Stimulated activated naive CD8-positive, alpha-beta T cell treated with anti-CD3 and anti-CD28 coated beads, Interleukin-15, Interleukin-2, amounts not matched to agents 100 U/mL and 50 U/mL, for 24 hours (primary cell): ENCODE measurements around the gene P4HA3.

Experiments used
- ATAC-seq: fragments of 150-1000 bp; cut with Tn5 transposase; one replicate; pipeline ENCODE4 v1.10.0; 2021
- DNase-seq: peaks from one replicate; pipeline ENCODE4 v3.0.0; 2021

Gene P4HA3

DNA sequence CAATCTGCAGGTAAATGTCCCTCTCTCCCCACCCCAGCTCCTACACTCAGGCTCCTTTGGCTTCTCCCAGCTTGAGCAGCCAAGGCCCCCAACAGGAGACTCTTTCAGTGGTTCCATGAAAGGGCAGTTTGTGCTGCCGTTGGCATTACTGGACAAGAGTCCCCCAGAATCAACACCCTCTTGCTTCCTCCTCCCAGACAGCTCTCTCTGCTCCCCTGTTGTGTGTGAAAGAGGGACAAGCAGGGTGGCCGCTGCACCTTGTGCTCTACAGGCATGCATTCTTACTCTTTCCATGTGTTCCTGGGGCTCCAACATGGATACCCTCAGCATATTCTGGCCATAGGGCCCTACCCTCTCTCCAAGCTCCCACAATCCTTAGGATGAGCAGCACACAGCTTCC, 48.7 kb downstream of the P4HA3 start:
- ATAC-seq: no peak
- no peak for DNase-seq

DNA sequence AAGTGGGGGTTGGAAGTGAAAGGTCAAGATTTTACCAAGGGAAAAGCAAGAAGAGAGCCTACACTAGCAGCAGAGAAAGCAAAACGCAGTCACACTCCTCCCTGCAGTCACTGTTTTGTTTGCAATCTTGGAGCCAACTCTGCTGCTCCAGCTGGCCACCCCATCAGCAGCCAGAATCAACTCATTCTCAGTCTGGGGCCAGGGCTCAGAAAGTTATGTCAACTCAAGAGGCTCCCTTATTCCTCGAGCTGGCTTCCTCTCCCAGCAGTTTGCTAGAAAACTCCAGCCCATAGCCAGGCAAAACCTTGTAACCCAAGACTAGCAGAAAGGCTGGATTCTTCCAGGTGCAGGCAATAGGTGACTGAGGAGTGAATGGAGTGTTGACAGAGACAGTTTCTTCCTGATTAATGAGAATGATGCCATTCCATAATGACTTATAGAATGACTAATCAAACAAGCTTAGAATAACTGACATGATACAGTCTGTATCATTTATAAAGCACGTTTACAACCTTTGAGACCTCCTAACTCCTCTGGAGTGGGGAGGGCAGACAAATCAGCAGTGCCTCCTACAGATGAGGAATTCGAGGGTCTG, 53.4 kb downstream of the P4HA3 start:
- no peak for DNase-seq
- no peak for ATAC-seq

DNA sequence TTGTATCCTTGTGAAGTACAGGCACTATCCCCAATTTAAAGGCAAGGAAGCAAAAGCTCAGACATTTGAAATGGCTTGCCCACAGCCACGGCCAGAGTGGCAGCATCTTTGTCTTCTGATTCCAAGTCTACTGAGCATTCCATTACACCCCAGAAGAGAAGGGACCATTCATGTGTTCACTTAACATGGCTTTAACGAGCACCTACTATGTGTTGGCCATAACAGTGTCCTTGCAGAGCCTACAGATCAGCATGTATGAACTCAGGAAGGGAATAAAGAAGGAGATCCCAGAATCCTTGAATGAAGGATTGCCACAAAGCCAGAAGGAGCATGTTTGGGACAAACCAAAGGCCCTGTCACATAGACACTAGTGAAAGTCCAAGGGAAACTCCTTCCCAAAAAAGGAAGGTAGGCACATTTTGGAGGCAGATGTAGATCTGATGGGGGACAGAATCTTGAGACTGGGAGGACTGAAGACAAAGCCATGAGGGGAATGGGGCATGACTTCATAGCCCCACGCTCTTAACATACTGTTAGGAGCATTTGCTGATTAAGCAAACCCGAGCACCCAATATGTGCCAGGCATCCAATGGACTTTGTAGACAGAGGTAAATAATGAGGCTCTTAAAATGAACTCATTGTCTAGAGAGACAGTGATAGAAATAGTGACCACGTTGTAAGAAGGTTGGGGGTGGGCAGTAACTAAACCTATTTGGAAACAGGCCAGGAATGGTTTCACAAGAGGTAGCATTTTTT, 54.9 kb downstream of the P4HA3 start:
- ATAC-seq (no peak), DNase-seq (no peak)

DNA sequence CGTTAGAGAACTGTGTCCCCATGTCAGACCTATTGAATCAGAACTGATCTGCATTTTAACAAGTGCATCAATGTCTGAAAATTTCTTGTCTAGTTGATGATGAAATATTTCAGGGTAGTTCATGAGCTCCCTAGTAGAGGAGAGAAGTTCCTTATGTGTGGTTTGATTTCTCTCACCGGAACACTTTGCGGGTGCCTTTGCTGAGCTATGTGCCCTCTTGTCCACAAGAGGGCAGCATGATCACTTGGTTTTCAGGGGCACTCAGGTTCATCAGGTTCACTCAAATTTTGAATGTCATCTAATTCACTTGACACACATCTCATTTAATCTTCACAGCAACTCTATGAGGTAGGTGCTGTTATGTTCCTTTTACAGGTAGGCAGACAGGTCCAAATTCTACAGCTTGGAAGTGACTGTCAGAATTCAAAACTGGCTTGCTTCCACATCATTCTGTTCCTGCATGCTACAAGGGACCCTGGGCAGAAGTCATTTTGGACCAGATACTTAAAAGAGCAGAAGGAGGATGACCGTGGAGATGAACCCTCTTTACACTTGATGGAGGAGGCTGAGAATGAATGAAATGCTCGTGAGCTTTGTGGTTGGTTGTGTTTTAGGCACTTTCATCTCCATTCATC, 55.6 kb downstream of the P4HA3 start:
- peak; percentile 58 for ATAC-seq

DNA sequence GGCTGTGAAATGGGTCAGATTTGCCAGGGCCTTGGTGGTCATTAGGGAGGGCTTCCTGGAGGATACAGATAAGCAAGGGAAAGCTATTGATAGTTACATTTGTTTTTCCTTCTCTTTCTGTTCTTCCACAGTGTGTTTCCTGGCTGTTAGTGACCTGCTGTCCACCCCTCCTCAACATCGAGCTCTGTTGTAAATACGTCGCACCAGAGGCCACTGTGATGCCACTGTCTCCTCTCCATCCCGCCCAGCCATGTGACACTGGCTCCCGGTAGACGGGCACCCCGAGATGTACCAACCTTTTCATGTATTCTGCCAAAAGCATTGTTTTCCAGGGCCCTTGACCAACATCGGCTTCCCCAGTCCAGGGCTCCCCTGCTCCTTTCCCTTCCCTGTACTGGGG, 58.1 kb downstream of the P4HA3 start:
- DNase-seq (no peak), ATAC-seq (no peak)

More for the DNA sequence above, 55.6 kb downstream of the P4HA3 start:
- peak; percentile 49 for DNase-seq

DNA sequence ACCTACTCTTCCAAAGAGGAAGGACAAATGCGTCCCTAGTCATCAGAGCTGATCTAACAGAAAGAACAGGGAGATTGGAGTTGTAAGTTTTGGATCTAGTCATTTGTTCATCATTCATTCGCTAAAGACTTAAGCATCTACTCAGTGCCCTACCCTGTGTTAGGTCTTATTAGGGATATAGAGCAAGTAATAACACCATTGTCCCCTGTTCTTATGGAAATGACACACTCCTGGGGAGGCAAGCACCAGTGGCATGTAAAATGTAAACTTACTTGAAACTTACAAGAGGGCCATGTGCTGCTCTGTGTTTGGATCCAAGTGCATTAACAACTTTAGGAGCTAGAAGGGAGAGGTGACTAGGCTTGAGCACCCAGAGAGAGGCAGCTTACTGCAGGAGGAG, 61.9 kb downstream of the P4HA3 start:
- no peak for ATAC-seq

DNA sequence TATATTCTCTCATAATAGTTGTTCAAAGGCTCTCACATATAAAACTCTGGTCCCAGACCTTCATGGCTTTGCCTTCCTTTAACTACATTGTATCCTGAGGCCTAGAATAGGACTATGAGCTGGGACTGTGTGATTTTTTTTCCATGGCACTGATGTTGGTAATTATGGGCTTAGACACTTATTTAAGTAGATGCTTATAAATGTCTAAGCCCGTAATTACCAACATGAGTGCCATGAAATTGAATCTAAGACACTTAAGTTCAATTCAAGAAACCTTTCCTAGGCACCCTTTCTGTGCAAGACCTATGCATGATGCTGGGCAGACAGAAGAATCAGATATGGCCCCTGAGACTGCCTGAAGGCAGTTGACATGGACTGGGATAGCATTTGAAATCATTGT, 63.0 kb downstream of the P4HA3 start:
- DNase-seq (no peak), ATAC-seq (no peak)

More for the DNA sequence above, 61.9 kb downstream of the P4HA3 start:
- no peak for DNase-seq

DNA sequence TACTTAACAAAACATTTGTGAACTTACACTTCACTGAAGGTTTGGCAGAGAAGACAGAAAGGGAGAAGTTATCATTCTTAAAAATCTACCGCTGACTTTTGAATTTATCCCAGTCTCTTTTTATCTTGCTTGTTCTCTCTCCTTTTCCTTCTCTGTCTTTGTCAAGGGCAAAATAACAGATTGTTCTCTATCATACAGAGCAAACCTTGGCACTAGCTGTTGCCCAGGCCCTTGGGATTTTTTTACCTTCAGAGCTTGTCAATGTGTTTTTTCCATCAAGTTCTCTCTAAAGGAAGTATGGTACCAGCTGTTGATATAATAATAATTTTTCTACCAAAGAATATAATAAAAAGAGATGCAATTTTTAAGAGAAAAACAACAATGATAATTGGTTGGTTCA, 73.2 kb downstream of the P4HA3 start:
- no peak for ATAC-seq
- DNase-seq: no peak

DNA sequence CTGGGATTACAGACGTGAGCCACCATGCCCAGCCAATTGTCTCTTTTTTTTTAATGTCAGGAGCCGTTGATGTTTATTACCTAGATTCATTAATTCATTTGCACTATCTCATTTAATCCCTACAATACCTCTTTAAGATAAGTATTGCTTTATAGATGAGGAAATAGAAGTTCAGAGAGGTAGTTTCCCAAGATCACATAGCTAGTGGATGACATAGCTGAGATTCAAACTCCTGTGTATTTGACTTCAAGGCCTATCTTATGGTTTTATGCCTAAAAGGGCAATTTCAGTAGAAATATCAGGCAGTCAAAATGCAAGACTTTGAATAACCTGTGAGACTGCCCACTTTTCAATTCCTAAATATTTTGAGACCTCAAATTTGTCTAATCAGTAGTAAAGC, 73.9 kb downstream of the P4HA3 start:
- ATAC-seq (no peak), DNase-seq (no peak)

DNA sequence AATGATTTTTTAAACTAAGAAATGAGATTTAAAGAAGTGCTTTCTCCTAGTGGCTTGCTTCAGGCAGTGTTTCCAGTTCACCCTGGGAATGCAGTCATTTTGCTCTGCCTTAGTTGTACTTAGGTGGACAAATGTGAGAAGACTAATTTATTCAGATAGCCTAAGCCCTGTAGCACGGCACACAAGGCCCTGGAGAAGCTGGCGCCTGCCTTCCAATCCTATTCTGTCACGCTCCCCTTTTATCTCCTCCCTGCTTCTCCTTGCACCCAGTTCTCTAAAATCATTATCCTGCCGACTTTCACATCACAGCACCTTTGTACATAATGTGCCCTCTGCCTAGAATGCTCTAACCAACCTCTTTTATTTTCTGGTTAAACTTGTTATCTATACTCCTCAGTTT, 76.3 kb downstream of the P4HA3 start:
- ATAC-seq (no peak), DNase-seq (no peak)

DNA sequence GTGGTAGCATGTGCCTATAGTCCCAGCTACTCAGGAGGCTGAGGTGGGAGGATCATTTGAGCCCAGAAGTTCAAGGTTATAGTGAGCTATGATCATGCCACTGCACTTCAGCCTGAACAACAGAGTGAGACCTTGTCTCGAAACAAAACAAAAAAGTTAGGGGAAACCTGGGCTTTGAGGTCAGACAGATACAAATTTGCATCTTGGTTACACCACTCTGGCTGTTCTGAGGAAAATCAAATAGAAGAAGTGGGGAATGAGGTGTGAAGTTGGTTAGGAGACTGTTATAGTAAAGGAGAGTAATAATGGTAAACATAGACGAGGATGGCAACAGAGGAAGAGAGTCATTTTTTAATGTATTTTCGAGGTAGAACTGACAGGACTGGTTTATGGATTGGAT, 77.8 kb downstream of the P4HA3 start:
- no peak for ATAC-seq

DNA sequence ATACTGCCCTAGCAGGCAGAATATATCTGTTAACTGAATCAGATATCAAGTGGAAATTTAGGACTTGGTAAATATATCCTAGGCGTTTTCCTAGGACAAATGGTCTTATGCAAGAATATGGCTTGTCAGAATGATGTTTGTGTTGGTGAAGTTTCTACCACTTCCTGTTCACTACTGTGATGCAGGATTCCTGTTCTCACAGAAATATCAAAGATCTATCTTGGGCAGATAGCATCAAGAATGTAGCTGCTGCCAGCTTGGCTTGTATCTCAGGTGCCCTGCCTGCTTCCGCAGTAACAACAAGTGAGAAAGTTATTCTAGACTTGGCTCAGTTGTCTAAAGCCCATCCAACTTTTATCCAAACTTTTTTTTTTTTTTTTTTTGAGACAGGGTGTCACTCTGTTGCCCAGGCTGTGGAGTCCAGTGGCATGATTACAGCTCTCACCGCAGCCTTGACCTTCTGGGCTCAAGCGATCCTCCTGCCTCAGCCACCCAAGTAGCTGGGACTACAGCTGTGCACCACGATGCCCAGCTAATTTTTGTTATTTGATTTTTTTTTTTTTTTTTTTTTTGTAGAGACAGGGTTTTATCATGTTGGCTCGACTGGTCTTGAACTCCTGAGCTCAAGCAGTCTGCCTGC, 79.0 kb downstream of the P4HA3 start:
- ATAC-seq: no peak

More for the DNA sequence above, 77.8 kb downstream of the P4HA3 start:
- DNase-seq: no peak

DNA sequence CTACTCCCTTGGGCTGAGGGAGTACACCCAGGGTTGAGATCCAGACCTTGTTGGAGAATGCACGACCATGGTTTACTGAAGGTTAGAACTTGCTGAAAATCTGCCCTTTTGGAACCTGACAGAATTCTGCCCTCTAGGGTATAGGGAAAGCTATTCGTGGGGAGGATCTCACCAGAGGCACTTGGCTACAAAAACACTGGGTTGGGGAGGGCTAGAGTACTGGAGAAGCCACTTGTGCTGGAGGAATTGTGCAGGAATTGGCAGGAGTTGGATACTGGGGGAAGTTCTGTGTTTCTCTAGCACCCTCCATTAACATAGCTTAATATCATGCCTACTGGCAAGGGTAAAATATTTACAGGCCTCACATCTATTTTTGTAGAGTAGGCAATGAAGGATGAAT, 84.5 kb downstream of the P4HA3 start:
- ATAC-seq: no peak
- DNase-seq: no peak

More for the DNA sequence above, 79.0 kb downstream of the P4HA3 start:
- no peak for DNase-seq

DNA sequence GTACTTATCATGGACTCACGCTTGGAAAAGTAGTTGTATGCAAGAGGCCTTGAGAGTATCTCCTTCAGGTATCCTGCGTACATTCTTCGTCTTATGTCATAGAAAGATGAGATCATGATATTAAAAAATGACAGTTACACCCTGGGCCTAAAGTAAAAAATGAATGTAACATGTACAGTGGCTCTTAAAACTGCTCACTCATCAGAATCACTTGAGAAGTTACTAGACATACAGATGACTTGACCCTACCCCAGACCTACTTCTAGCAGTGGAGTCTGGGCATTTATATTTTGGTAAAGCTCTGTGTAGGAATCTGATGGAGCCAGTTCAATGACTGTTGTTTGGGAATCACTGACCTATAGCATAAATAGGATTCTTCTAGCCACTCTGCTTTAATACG, 85.9 kb downstream of the P4HA3 start:
- DNase-seq (no peak), ATAC-seq (no peak)

DNA sequence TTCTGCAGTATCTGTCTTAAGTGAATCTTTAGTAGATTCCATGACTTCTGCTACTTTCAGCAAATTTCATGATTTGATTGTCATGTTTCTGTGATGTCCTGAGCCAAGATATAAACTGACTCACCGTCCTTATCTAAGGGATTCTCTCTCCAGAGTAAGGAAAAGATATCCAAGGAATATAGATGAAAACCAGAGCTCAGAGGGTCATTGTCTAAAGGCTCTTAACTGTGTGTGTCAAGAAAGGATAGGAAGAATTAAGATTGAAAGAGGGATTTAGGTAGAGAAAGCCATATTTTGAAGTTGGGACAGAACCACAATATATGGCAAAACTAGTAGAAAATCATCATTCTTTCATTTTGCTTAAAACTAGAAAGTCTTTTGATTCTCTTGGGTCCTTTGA, 89.6 kb downstream of the P4HA3 start:
- no peak for ATAC-seq
- DNase-seq: no peak

DNA sequence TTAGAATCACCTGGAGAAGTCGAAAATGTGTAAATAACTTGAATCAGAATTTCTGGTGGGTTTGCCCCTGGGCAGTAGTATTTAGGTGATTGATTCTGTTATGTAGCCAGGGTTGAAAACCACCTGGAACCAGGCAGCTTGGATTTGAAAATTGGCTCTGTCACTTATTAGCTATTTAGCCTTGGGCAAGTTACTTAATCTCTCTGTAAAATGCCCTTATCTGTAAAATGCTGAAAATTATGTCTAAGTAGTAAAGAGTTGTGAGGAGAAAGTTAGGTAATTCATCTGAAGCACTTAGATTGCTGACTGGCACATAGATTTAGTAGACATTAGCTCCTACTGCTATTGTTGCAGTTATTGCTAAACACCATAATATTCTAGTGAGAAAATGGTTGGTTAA, 91.1 kb downstream of the P4HA3 start:
- ATAC-seq (no peak), DNase-seq (no peak)
